Smooth muscle cell (in vitro differentiated cells): Measurements from ENCODE around the gene ILK. TPM values are rescaled to one million over a fixed set of nuclear protein-coding genes. Genes with fewer than 3 reads are reported as not detected.

ENCODE experiments used
- DNase-seq: peaks from one replicate; lab custom pipeline; 2025; ENCODE audit not compliant: unreplicated experiment; lab: John Stamatoyannopoulos, UW
- H2AFZ ChIP-seq: fragments of 200-600 bp; sonication (generic); 2 replicates; pipeline ENCODE4 v1.6.0; 2016; ENCODE audit warnings: antibody characterized with exemption, low read depth, mild to moderate bottlenecking
- H3F3A ChIP-seq: fragments of 200-600 bp; sonication (generic); 2 replicates; pipeline ENCODE4 v1.6.0; 2017; ENCODE audit warnings: antibody characterized with exemption, low read depth
- H3K27ac ChIP-seq: fragments of 200-600 bp; sonication (generic); 2 replicates; pipeline ENCODE4 v1.5.1; 2016; ENCODE audit warnings: low read depth, mild to moderate bottlenecking
- H3K27me3 ChIP-seq: fragments of 200-600 bp; sonication (generic); 2 replicates; pipeline ENCODE4 v1.6.1; 2016; ENCODE audit warnings: low read depth, mild to moderate bottlenecking
- H3K36me3 ChIP-seq: fragments of 200-600 bp; sonication (generic); 2 replicates; pipeline ENCODE4 v1.5.1; 2016; ENCODE audit warnings: low read depth
- H3K4me1 ChIP-seq: fragments of 200-600 bp; sonication (generic); 2 replicates; pipeline ENCODE4 v1.5.1; 2016; ENCODE audit warnings: low read depth
- H3K4me2 ChIP-seq: fragments of 200-600 bp; sonication (generic); 2 replicates; pipeline ENCODE4 v1.6.0; 2016; ENCODE audit warnings: mild to moderate bottlenecking
- H3K4me3 ChIP-seq: fragments of 200-600 bp; sonication (generic); 2 replicates; pipeline ENCODE4 v1.5.1; 2016; ENCODE audit warnings: mild to moderate bottlenecking
- H3K79me2 ChIP-seq: fragments of 200-600 bp; sonication (generic); 2 replicates; pipeline ENCODE4 v1.6.0; 2016; ENCODE audit warnings: low read depth, mild to moderate bottlenecking
- H3K9ac ChIP-seq: fragments of 200-600 bp; sonication (generic); 2 replicates; pipeline ENCODE4 v1.6.0; 2016; ENCODE audit warnings: low read depth
- H3K9me3 ChIP-seq: fragments of 200-600 bp; sonication (generic); replicated peaks from 2 replicates; pipeline ENCODE4 v1.5.1; 2016; ENCODE audit warnings: low read depth
- H4K20me1 ChIP-seq: fragments of 200-600 bp; sonication (generic); 2 replicates; pipeline ENCODE4 v1.6.0; 2016; ENCODE audit warnings: low read depth
- CTCF ChIP-seq: fragments of 200-600 bp; sonication (generic); IDR thresholded peaks from 2 replicates; pipeline ENCODE4 v1.5.1; 2017; ENCODE audit warnings: borderline replicate concordance, mild to moderate bottlenecking, antibody characterized with exemption; ENCODE audit not compliant: insufficient read depth, poor library complexity, severe bottlenecking
- WGBS: methylation state at CpG from one replicate; pipeline ENCODE4 v1.1.7; 2016; ENCODE audit warnings: low lambda C conversion rate; 5-methylcytosine and 5-hydroxymethylcytosine counted together
- polyA plus RNA-seq: library from polyadenylated mRNA; unstranded; fragments of >200 nt; fragmentation: Nextera tagmentation; extraction: Ambion mirVana; gene quantifications from 2 replicates; pipeline ENCODE4 v1.2.1, GENCODE V29; 2016
- total RNA-seq: library from RNA; depleted of rRNA; stranded (reverse); fragments of >200 nt; gene quantifications from 2 replicates; pipeline ENCODE4 v1.2.3, GENCODE V29; 2014

The ILK gene
- total RNA-seq (138 and 166 TPM in 2 replicates), polyA plus RNA-seq (236 and 238 TPM in 2 replicates)

GRCh38 chr11:6603287-6604080, at the start of gene ILK, which contains the start of gene RRP8:
Gene ILK (plus strand): TSS chr11:6603774. CDS start chr11:6604272, 498 bp downstream.
Gene RRP8 (minus strand): TSS chr11:6603616. CDS start chr11:6603502, 114 bp downstream.
- peaks cover 84% of the 10 kb centered on the region for H3K79me2 ChIP-seq
- under 1% methylated on average over 43 of the region's 72 CpGs for WGBS
- peak within 1 kb of the TSS; percentile 92 for H3K4me2 ChIP-seq
- H3K27ac ChIP-seq = peak within 1 kb of the TSS; percentile 99
- peaks cover 5% of the 10 kb centered on the region for H3K36me3 ChIP-seq
- H3K9me3 ChIP-seq = no peaks in the 10 kb centered on the region
- peaks cover 38% of the 10 kb centered on the region for H3K4me1 ChIP-seq
- DNase-seq = peak; percentile 74
- peak within 1 kb of the TSS; percentile 71 for H2AFZ ChIP-seq
- peaks cover 34% of the 10 kb centered on the region for H3F3A ChIP-seq
- H3K9ac ChIP-seq = peak within 1 kb of the TSS; percentile 91
- H3K4me3 ChIP-seq = peak within 1 kb of the TSS; percentile 95
- no peaks in the 10 kb centered on the region for H3K27me3 ChIP-seq
- H4K20me1 ChIP-seq = peaks cover 25% of the 10 kb centered on the region
- TF ChIP-seq CTCF = no peak

- Histone ChIP-seq H3K79me2 (no peaks in the 10 kb centered on the region), H3K9me3 (no peaks in the 10 kb centered on the region), H4K20me1 (no peaks in the 10 kb centered on the region), H3K4me1 (no peaks in the 10 kb centered on the region), H3K9ac (no peak overlapping the region), H3K4me3 (no peak overlapping the region), H3F3A (no peaks in the 10 kb centered on the region), H2AFZ (no peak overlapping the region), H3K4me2 (no peak overlapping the region), H3K36me3 (no peaks in the 10 kb centered on the region), H3K27ac (no peak overlapping the region), H3K27me3 (no peaks in the 10 kb centered on the region)
- WGBS = 94% methylated on average over 5 of the region's 5 CpGs
- no peak for DNase-seq
- no peak for TF ChIP-seq CTCF
Measured at GRCh38 chr11:6554828-6555706, 48.5 kb upstream of the ILK start.

- H3K9ac ChIP-seq = no peak overlapping the region
- H3K9me3 ChIP-seq = no peaks in the 10 kb centered on the region
- DNase-seq = no peak
- no peaks in the 10 kb centered on the region for H3K79me2 ChIP-seq
- H4K20me1 ChIP-seq = no peaks in the 10 kb centered on the region
- no peak overlapping the region for H2AFZ ChIP-seq
- no peaks in the 10 kb centered on the region for H3F3A ChIP-seq
- no peaks in the 10 kb centered on the region for H3K36me3 ChIP-seq
- no peak for TF ChIP-seq CTCF
- no peak overlapping the region for H3K4me3 ChIP-seq
- WGBS = 95% methylated on average over 11 of the region's 11 CpGs
- no peaks in the 10 kb centered on the region for H3K4me1 ChIP-seq
- H3K4me2 ChIP-seq = no peak overlapping the region
- H3K27me3 ChIP-seq = no peaks in the 10 kb centered on the region
- no peak overlapping the region for H3K27ac ChIP-seq
Measured at GRCh38 chr11:6556139-6556949, 47.2 kb upstream of the ILK start.
